Spleen (tissue), 11 donors: ENCODE data around the gene NEURL1. TPM values are rescaled to one million over a fixed set of nuclear protein-coding genes. Genes with fewer than 3 reads are reported as not detected.
A peak's percentile ranks its signal among the peaks of the same experiment; 100 is the strongest.
"Not testable (repeated sequence)": the region's sequence is repeated elsewhere in the genome, so short reads cannot be mapped to it uniquely, and the experiment has no call there.

Source experiments
- DNase-seq: peaks from one replicate; pipeline ENCODE4 v3.0.0-alpha.2; 2020
- H3K27ac ChIP-seq, 8 donors: fragments of 200-600 bp; sonication (generic) in 7 of 8; 1 replicate in 4 of 8; 2 replicates in 4 of 8; pipeline versions ENCODE4 v1.5.0 to v1.8.0; 2016 to 2021; ENCODE audit warnings: inconsistent platforms in 4 of 8, mild to moderate bottlenecking in 4 of 8, moderate library complexity in 1 of 8
- H3K27me3 ChIP-seq, 7 donors: fragments of 200-600 bp; sonication (generic) in 6 of 7; replicated peaks in 1 of 7; 1 replicate in 4 of 7; 2 replicates in 3 of 7; pipeline versions ENCODE4 v1.5.0 to v1.8.0; 2016 to 2021; ENCODE audit warnings: inconsistent platforms in 3 of 7, mild to moderate bottlenecking in 1 of 7
- H3K36me3 ChIP-seq, 6 donors: fragments of 200-600 bp; sonication (generic) in 5 of 6; 1 replicate in 4 of 6; 2 replicates in 2 of 6; pipeline versions ENCODE4 v1.5.0 to v1.8.0; 2016 to 2021; ENCODE audit warnings: inconsistent platforms in 2 of 6
- H3K4me1 ChIP-seq, 6 donors: fragments of 200-600 bp; sonication (generic) in 5 of 6; 1 replicate in 3 of 6; 2 replicates in 3 of 6; pipeline versions ENCODE4 v1.5.0 to v1.8.0; 2016 to 2021; ENCODE audit warnings: inconsistent platforms in 3 of 6
- H3K4me3 ChIP-seq, 8 donors: fragments of 200-600 bp; sonication (generic) in 7 of 8; 1 replicate in 4 of 8; 2 replicates in 4 of 8; pipeline versions ENCODE4 v1.5.0 to v1.8.0; 2016 to 2021; ENCODE audit warnings: inconsistent platforms in 4 of 8, mild to moderate bottlenecking in 4 of 8, moderate library complexity in 2 of 8
- H3K9me3 ChIP-seq, 8 donors: fragments of 200-600 bp; sonication (generic) in 7 of 8; 1 replicate in 4 of 8; 2 replicates in 4 of 8; pipeline versions ENCODE4 v1.5.0 to v1.8.0; 2016 to 2021; ENCODE audit warnings: inconsistent platforms in 4 of 8
- CTCF ChIP-seq, 11 experiments: fragments of 200-600 bp in 7 of 11; fragments of 450-650 bp in 4 of 11; sonication (generic) in 4 of 11; IDR thresholded peaks in 8 of 11; conservative IDR thresholded peaks in 3 of 11; 1 replicate in 7 of 11; 2 replicates in 4 of 11; pipeline versions ENCODE4 v1.4.0 to v1.8.0; 2016 to 2021; ENCODE audit warnings: antibody characterized with exemption in 11 of 11, inconsistent platforms in 4 of 11, mild to moderate bottlenecking in 1 of 11
- POLR2A ChIP-seq, 3 donors: fragments of 450-650 bp; IDR thresholded peaks; one replicate each; pipeline ENCODE4 v1.5.1; 2017; ENCODE audit warnings: antibody characterized with exemption in 3 of 3, mild to moderate bottlenecking in 1 of 3
- POLR2AphosphoS5 ChIP-seq, 3 donors: sonication (generic); formaldehyde crosslinking; IDR thresholded peaks; one replicate each; pipeline ENCODE4 v1.5.1; 2017; ENCODE audit warnings: antibody characterized with exemption in 3 of 3
- WGBS, 5 donors: extraction: QIAGEN DNeasy Blood & Tissue Kit in 3 of 5; methylation state at CpG; one replicate each; pipeline versions ENCODE4 v1.1.5 to v1.1.7; 2013 to 2018; 5-methylcytosine and 5-hydroxymethylcytosine counted together
- intact Hi-C: fragments of 100-400 bp; cut with DNase I; formaldehyde crosslinking; loops from one replicate; pipeline ENCODE4 v1.15.0; 2023; ENCODE audit warnings: low total_unique reads
- polyA plus RNA-seq, 3 donors: library from polyadenylated mRNA; stranded (reverse); fragments of 200-250 nt; gene quantifications; one replicate each; pipeline ENCODE4 v1.2.1, GENCODE V29; 2013
- total RNA-seq, 7 donors: library from RNA; depleted of rRNA in 3 of 7; stranded (reverse); fragments of >200 nt in 3 of 7; fragmentation: NEBNext Ultra II Directional in 4 of 7; extraction: Animal tissue kit (Norgen Biotek cat#: 25700) in 4 of 7; gene quantifications; one replicate each; pipeline versions ENCODE4 v1.1.0 to v1.2.1, GENCODE V29; 2016 to 2021
- donor health status: healthy with polysubstance abuse.
- donor health status: DM: no; HTN: no; CAD: no; lungs with moderate emphysema.
- donor health status: DM: no; HTN: no; CAD: no.
- donor health status: Bipolar disorder and iron deficiency.
- donor health status: healthy.
- donor health status: DM: no; HTN: no; CAD: no.
- donor health status: DM: yes; HTN: yes; CAD: no.

The NEURL1 gene
- total and polyA plus RNA-seq, 10 donors = 0.43 to 3.6 (median 2.3) TPM

- Histone ChIP-seq H3K27ac (no peak overlapping the region), H3K27me3 (no peaks in the 10 kb centered on the region), H3K4me1 (peaks cover 0 to 30% (median 21%) of the 10 kb centered on the region in 6 donors), H3K4me3 (no peak overlapping the region), H3K9me3 (no peaks in the 10 kb centered on the region), H3K36me3 (no peaks in the 10 kb centered on the region)
- peak; percentile 49 to 79 (median 70) for TF ChIP-seq CTCF (IDR thresholded peaks at IDR 0.05 in 8 of 11, conservative IDR thresholded peaks at IDR 0.05 in 3 of 11)
- no peak for TF ChIP-seq POLR2AphosphoS5 (IDR thresholded peaks at IDR 0.05)
- TF ChIP-seq POLR2A (IDR thresholded peaks at IDR 0.05) = no peak
- no peak for DNase-seq
- intact Hi-C loops = loop anchor here (2.0 kb wide), 2 partner anchors 59 to 65 kb away; no protein-coding TSS in a partner anchor
- 56 to 62% (median 59%) methylated on average over 12 of the region's 12 CpGs for WGBS, 5 donors
Measured at GRCh38 chr10:103481974-103482531, 11.5 kb upstream of the NEURL1 start.

GRCh38 chr10:103486635-103487409, 6.7 kb upstream of the NEURL1 start:
- H3K9me3 ChIP-seq, DNase-seq, H3K36me3 ChIP-seq, H3K27me3 ChIP-seq, H3K4me3 ChIP-seq, H3K27ac ChIP-seq, intact Hi-C loops: not testable (repeated sequence)
- peaks cover 0 to 25% (median 11%) of the 10 kb centered on the region in 6 donors for H3K4me1 ChIP-seq
- WGBS, 5 donors = 82 to 95% (median 88%) methylated on average over 8 of the region's 8 CpGs

- TF ChIP-seq CTCF (IDR thresholded peaks at IDR 0.05 in 8 of 11, conservative IDR thresholded peaks at IDR 0.05 in 3 of 11) (no peak), POLR2AphosphoS5 (IDR thresholded peaks at IDR 0.05) (no peak), POLR2A (IDR thresholded peaks at IDR 0.05) (no peak)
- WGBS, 5 donors = 84 to 96% (median 94%) methylated on average over 2 of the region's 2 CpGs
Measured at GRCh38 chr10:103487410-103487708, 6.1 kb upstream of the NEURL1 start.

GRCh38 chr10:103490986-103491314, 2.6 kb upstream of the NEURL1 start:
- H3K27me3 ChIP-seq = peaks cover 0 to 39% (median 27%) of the 10 kb centered on the region in 7 donors
- DNase-seq = no peak
- TF ChIP-seq POLR2A (IDR thresholded peaks at IDR 0.05) (no peak), POLR2AphosphoS5 (IDR thresholded peaks at IDR 0.05) (no peak), CTCF (IDR thresholded peaks at IDR 0.05 in 8 of 11, conservative IDR thresholded peaks at IDR 0.05 in 3 of 11) (no peak)
- intact Hi-C loops = no loop called here
- 75 to 95% (median 91%) methylated on average over 1 of the region's 1 CpG for WGBS, 5 donors
- no peak overlapping the region for H3K27ac ChIP-seq
- peaks cover 7 to 44% (median 26%) of the 10 kb centered on the region in 6 donors for H3K4me1 ChIP-seq
- no peak overlapping the region for H3K4me3 ChIP-seq
- H3K9me3 ChIP-seq = no peaks in the 10 kb centered on the region
- no peaks in the 10 kb centered on the region for H3K36me3 ChIP-seq

More at GRCh38 chr10:103487410-103487708, 6.1 kb upstream of the NEURL1 start:
- no peak overlapping the region for H3K4me3 ChIP-seq
- no peaks in the 10 kb centered on the region for H3K36me3 ChIP-seq
- H3K27ac ChIP-seq = no peak overlapping the region
- intact Hi-C loops = no loop called here
- H3K4me1 ChIP-seq = peaks cover 0 to 26% (median 10%) of the 10 kb centered on the region in 6 donors
- no peak for DNase-seq
- peaks cover 0 to 3% (median 0%) of the 10 kb centered on the region in 7 donors for H3K27me3 ChIP-seq
- H3K9me3 ChIP-seq = no peaks in the 10 kb centered on the region
